Upper lobe of right lung (tissue), 1 donor: Measurements from ENCODE around the gene ZNF511. TPM values are rescaled to one million over a fixed set of nuclear protein-coding genes. Genes with fewer than 3 reads are reported as not detected.

Experiments used
- ATAC-seq: fragments of 200-7000 bp; cut with Tn5 transposase; one replicate; pipeline ENCODE4 v1.9.1; 2020; ENCODE audit warnings: mild to moderate bottlenecking, moderate library complexity
- DNase-seq: peaks from one replicate; pipeline ENCODE4 v3.0.0-alpha.2; 2020
- H3K27ac ChIP-seq: fragments of 200-600 bp; one replicate; pipeline ENCODE4 v1.8.0; 2022
- H3K27me3 ChIP-seq: fragments of 200-600 bp; one replicate; pipeline ENCODE4 v1.8.0; 2022; ENCODE audit warnings: mild to moderate bottlenecking
- H3K36me3 ChIP-seq: fragments of 200-600 bp; one replicate; pipeline ENCODE4 v1.8.0; 2022
- H3K4me1 ChIP-seq: fragments of 200-600 bp; one replicate; pipeline ENCODE4 v1.8.0; 2022
- H3K4me3 ChIP-seq: fragments of 200-600 bp; one replicate; pipeline ENCODE4 v1.8.0; 2022; ENCODE audit warnings: mild to moderate bottlenecking
- H3K9me3 ChIP-seq: fragments of 200-600 bp; one replicate; pipeline ENCODE4 v1.8.0; 2022
- CTCF ChIP-seq: fragments of 200-600 bp; IDR thresholded peaks from one replicate; pipeline ENCODE4 v1.8.0; 2022; ENCODE audit warnings: antibody characterized with exemption
- intact Hi-C: fragments of 100-400 bp; cut with DNase I; formaldehyde crosslinking; loops from one replicate; pipeline ENCODE4 v1.11.0; 2022
- total RNA-seq: library from RNA; stranded (reverse); fragmentation: NEBNext Ultra II Directional; extraction: Animal tissue kit (Norgen Biotek cat#: 25700); gene quantifications from one replicate; pipeline ENCODE4 v1.2.1, GENCODE V29; 2021
- donor health status: DM: no; HTN: yes; CAD: no; lungs with severe emphysema.

The ZNF511 gene
- total RNA-seq, 1 donor from 2014 or later = 42.8 TPM

GRCh38 chr10:133338080-133339071 is 29.7 kb downstream of the ZNF511 start:
- Histone ChIP-seq H3K36me3 (no peaks in the 10 kb centered on the region), H3K27ac (no peak overlapping the region), H3K27me3 (peaks cover 53% of the 10 kb centered on the region), H3K4me3 (no peak overlapping the region), H3K9me3 (no peaks in the 10 kb centered on the region), H3K4me1 (peaks cover 16% of the 10 kb centered on the region)
- ATAC-seq = no peak
- no peak for DNase-seq
- TF ChIP-seq CTCF = no peak
- intact Hi-C loops = no loop called here

- Histone ChIP-seq H3K9me3 (no peaks in the 10 kb centered on the region), H3K4me1 (peaks cover 16% of the 10 kb centered on the region), H3K36me3 (no peaks in the 10 kb centered on the region), H3K27ac (no peak overlapping the region), H3K4me3 (no peak overlapping the region), H3K27me3 (peaks cover 58% of the 10 kb centered on the region)
- DNase-seq = no peak
- TF ChIP-seq CTCF = no peak
- no peak for ATAC-seq
- intact Hi-C loops = no loop called here
Measured at GRCh38 chr10:133339708-133340380, 31.1 kb downstream of the ZNF511 start.

GRCh38 chr10:133341983-133342382 is 33.3 kb downstream of the ZNF511 start:
- Histone ChIP-seq H3K4me3 (no peak overlapping the region), H3K36me3 (no peaks in the 10 kb centered on the region), H3K27me3 (peaks cover 55% of the 10 kb centered on the region), H3K27ac (no peak overlapping the region), H3K9me3 (no peaks in the 10 kb centered on the region), H3K4me1 (no peaks in the 10 kb centered on the region)
- intact Hi-C loops = no loop called here
- no peak for DNase-seq
- TF ChIP-seq CTCF = no peak
- ATAC-seq = no peak

- DNase-seq (no peak), ATAC-seq (no peak)
- Histone ChIP-seq H3K36me3 (no peaks in the 10 kb centered on the region), H3K4me3 (no peak overlapping the region), H3K9me3 (no peaks in the 10 kb centered on the region), H3K27ac (no peak overlapping the region), H3K27me3 (peaks cover 57% of the 10 kb centered on the region), H3K4me1 (no peaks in the 10 kb centered on the region)
- no peak for TF ChIP-seq CTCF
- intact Hi-C loops = no loop called here
Measured at GRCh38 chr10:133342942-133343341, 34.2 kb downstream of the ZNF511 start.

GRCh38 chr10:133343558-133343957 is 34.8 kb downstream of the ZNF511 start:
- Histone ChIP-seq H3K4me1 (no peaks in the 10 kb centered on the region), H3K9me3 (no peaks in the 10 kb centered on the region), H3K4me3 (no peak overlapping the region), H3K36me3 (no peaks in the 10 kb centered on the region), H3K27ac (no peak overlapping the region), H3K27me3 (peaks cover 61% of the 10 kb centered on the region)
- ATAC-seq (no peak), DNase-seq (no peak)
- no peak for TF ChIP-seq CTCF
- intact Hi-C loops = no loop called here
